HG03175 (cell line): ENCODE data around the gene SLC37A2.

Source experiments
- ATAC-seq: cut with Tn5 transposase; IDR thresholded peaks from one replicate; pipeline ENCODE4 v1.9.1; 2021; ENCODE audit warnings: mild to moderate bottlenecking, moderate library complexity; ENCODE audit not compliant: unreplicated experiment

Gene SLC37A2

DNA sequence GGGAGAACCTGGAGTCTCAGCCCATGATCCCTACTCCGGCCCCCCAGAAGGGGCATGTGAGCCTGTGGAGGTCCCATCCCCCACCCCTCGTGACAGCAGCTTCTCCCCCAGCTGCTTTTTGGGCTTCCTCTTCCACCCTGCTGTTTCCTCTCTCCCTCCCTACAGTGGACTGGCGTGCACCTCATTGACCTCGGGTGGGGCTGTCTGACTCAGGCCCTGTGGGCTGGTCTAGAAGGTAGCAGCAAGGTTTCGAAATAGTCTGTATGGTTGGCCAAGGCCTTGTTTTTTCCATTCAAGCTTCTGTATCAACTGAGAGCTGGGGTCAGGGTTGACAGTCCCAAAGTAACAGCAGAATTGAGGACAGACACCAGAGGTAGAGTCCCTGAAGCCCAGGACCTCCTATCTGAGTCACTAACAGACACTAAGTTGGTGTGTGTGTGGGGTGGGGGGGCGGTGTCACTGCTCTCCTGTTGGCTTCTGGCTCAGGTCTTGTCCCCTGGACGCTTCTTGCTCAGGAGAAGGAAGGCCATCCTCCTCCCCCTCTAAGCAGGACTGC is 7.7 kb downstream of the SLC37A2 start:
- ATAC-seq = peak; percentile 67

DNA sequence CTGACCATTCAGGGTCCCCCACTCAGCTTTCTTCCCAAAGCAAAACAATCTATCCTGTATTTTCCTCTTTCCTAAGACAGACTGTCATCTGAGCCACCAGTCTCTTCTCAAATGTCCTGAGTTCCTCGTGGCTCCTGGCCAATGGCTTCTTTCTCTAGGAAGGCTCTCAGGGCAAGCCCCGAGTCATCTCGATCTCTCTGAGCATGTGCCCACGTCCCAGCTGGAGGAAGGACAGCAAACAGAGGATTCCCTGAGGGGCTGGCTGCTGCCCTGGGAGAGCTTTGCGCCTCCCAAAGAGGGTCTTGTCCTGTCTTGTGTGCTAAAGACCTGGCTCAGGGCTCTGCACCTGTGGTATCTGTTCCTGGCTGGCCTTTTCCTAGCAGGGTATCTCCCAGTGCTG is 8.3 kb downstream of the SLC37A2 start:
- no peak for ATAC-seq

GRCh38 chr11:125071846-125072217 is 8.7 kb downstream of the SLC37A2 start:
- ATAC-seq = no peak

DNA sequence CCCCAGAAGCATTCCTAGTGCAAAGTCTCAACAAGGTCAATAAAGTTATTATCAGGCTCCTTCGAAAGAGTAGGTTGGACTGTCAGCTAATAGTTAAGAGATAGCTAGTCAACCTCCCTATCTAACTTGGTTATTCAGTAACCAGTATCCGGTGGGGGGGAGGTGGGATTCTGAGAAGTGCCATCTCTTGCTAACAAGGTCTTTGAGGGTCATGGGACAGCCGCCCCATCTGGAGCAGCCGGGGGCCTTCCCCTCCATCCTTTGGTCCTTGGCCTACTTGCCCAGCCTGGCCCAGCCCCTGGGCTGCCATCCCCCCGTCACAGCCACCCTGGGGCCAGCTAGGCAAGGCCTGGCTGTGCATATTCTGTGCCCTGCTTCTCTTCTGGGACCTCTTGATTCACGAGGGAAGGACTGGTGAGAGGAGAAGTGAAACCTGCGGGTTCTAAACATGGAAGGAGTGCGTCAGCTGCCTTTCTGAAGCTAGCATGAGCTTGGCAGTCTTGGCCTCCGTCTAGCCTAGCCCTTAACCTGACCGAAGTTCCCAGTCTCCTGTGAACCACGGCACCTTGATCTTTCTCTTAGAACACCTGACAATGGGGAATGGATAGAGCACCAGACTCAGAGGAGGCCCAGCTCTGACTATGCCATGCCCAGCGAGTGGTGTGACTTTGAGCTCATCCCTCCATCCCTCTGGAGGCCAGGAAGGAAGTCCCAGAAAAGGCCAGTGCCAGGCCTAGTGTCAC is 9.3 kb downstream of the SLC37A2 start:
- ATAC-seq = peak; percentile 81

DNA sequence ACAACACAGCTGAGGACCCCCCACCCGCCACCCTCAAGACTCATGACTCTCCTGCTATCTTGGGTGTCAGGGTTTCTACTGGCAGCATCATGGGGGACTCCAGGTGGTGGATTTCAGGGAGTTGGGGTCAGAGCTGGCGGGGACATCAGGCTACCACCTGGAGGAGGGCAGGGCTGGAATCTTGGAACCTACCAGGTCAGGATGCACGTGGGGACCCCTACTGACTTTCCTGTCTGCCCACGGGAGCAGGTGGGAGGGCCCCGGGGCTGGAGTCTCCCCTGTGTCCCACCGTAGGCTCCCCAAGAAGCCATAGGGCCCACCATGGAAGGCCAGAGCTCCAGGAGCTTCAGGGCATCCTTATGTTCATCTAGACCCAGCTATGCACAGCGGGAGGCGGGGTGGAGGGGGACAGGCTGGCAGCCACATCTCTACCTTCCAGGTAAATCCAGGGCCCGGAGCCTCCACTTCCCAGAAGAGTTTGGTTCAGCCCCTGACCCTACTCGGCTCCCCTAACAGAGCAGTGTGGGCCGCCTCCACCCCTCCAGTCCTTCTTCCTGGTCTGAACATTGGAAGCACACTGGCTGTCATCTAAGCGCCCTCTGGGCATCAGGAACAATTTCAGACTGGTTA is 10.0 kb downstream of the SLC37A2 start:
- no peak for ATAC-seq

GRCh38 chr11:125073616-125074483 is 10.7 kb downstream of the SLC37A2 start:
- ATAC-seq = no peak

DNA sequence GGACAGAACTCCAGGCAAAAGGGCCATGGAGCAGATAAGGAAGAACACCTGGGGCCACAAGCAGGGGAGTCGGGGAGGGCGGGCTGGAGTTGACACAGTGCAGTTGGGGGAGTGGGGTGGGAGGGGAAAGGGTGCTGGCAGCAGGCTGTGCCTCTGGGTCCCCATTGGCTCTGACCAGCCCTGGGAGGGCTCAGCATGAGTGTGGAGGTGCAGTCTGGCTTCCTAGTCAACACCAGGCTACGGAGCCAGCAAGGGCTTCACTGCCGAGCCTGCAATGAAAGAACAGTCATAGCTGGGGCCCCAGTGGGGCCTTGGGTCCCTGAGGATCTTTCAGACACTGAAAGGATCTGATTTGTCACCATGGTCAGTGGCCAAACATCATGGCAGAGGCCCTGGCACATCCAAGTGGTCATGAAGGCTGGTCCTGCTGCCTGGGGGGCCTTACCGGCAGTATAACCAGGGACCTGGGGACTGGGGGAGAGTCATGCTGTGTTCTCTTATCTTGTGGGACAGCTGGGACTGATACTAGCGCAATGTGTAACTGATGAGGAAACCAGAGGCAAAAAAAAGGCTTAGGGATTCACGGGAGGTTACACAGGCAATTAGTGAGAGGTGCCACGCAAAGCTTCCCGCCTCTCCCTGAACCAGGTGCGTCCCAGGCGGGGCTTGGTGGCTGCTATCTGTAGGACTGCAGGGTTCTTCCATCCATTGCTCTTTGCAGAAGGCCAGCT is 11.6 kb downstream of the SLC37A2 start:
- ATAC-seq = no peak

DNA sequence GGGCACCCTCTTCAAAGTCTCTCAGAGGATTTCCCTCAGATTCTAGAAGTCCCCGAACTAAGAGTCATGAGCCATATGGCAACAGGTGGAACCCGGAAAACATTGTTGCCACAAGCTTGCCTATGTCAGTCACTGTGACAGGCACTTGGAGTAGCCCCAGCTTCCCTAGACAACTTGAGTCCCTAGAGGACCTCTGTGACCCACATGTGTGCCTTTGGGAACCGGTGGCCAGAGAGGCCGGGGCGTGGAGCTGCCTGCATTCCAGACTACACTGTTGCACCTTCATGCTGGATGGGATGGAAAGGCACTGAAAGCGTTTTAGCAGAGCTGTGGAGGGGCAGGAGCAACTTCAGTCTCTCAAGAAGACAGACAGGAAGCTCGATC is 12.1 kb downstream of the SLC37A2 start:
- ATAC-seq = no peak

DNA sequence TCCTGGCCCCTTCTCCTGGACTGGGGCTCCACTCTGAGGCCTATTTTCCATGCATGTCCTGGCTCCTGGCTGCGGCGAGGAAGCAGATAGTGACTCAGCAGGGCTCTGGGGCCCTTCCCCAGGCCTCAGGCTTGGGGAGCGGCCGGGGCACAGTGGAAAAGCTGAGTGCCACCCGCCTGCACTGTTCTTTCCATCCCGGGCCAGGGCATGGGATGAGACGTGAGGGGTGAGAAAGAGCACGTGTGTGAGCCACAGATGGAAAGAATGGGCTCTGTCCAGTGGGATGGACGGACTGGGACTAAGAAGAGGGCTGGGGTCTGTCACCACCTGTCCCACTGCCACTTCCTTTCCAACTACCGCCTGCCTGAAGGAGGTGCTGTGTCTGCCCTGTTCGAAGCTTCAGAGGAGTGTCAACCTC is 12.8 kb downstream of the SLC37A2 start:
- no peak for ATAC-seq

- ATAC-seq = no peak
Measured at GRCh38 chr11:125076378-125076945, 13.4 kb downstream of the SLC37A2 start.

- ATAC-seq = no peak
Measured at GRCh38 chr11:125078016-125078415, 14.9 kb downstream of the SLC37A2 start.

DNA sequence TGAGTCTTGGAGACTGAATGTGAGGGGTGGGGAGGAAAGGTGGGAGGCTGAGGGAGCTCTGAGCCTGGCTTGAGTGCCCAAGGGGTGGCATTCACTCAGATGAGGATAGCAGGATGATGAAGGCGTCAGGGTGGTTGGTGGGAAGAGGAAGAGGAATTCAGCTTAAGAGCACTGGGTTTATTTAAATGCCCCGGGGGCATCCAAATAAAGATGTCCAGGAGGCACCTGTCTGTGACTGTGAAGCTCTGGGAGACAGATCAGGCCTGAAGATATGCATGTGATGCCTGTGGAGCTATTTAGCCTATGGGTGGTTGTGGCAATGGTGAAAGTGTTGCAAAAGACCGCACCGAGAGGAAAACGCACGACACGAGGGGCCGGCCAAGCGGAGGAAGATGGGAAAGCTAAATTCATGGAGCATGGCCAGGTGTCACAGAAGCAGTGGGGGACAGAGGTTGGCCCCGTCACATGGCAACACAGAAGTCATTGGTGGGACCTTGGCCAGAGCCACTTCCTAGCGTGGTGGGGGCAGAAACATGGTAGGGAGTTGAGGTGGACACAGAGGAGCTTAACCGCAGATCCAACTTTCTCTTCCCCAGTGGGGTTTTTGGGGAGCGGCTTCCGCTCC is 15.5 kb downstream of the SLC37A2 start:
- no peak for ATAC-seq

DNA sequence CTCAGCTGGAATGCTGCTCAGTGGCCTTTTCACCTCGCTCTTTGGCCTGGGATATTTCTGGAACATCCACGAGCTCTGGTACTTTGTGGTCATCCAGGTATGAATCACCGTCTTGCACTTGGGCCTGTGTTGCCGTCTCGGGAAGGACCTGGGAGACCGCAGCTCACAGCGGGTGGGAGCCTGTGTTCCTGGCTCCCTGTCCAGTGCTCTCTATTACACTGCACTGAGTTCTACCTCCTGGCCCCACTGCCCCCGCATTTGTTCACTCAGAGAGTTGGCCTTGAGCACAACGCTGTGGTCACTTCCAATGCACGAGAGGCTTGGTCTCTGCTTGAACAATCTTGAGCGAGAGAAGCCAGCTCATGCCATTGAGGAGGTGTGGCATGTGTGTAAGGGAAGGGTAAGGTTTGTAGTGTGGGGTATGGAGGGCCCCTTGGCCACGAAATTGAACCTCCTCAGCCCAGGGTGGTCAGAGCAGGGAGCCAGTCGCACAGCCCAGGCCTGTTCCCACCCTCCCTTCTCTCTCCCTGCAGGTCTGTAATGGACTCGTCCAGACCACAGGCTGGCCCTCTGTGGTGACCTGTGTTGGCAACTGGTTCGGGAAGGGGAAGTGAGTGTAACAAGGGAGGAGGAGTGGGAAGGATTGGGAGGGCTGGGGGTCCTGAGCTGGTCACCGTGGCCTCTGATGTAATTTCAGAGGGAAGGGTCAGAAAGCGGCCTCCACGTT is 16.2 kb downstream of the SLC37A2 start:
- no peak for ATAC-seq

GRCh38 chr11:125079878-125080530 is 16.9 kb downstream of the SLC37A2 start:
- no peak for ATAC-seq

- no peak for ATAC-seq
Measured at GRCh38 chr11:125080531-125080911, 17.4 kb downstream of the SLC37A2 start.

GRCh38 chr11:125081098-125081798 is 18.1 kb downstream of the SLC37A2 start:
- ATAC-seq = no peak

GRCh38 chr11:125082040-125082439 is 18.9 kb downstream of the SLC37A2 start:
- no peak for ATAC-seq

GRCh38 chr11:125082611-125083311 is 19.7 kb downstream of the SLC37A2 start:
- ATAC-seq = no peak
